ENCODE results near the gene FCN2. TPM values are rescaled to one million over a fixed set of nuclear protein-coding genes. Genes with fewer than 3 reads are reported as not detected.

FCN2 gene
- total RNA-seq (2014; rRNA removed; shearing (Covaris generic)): not detected in 2 replicates

DNA sequence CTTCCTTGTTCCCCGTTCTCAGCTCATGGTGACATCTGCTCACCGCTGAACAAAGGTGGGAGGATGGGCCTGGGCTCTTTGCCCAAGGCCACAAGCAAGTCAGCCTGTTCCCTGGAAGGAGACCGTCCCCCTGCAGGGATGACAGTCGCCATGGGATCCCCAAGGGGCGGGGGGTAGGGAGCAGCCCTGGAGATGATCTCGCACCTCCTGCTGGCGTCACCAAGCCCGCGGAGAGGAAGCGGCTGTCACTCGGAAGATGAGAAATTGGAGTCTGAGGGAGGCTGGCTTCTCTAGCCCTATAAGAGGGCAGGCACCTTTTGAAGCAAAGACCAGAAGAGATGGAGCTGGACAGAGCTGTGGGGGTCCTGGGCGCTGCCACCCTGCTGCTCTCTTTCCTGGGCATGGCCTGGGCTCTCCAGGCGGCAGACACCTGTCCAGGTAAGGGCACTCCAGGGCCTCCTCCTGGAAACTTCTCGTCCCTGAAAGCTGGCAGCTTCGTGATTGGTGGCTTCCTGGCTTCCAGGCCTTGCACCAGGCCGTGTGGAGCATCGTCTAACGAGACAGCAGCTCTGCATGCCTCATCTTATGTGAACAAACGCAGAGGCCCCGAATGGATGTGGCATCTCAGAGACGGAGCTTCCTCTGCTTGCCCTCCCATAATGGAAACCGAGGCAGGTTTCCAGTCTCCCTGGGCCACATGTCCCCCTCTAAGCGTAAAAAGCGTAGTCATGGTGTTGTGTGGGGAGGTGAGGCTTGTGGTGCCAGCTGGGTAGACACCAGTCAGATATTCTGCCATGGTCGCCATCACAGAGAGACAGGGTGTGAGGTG lies at the start of gene FCN2:
Gene FCN2 (plus strand): TSS at position 327 of the 829 bp plus-strand sequence. CDS start 12 bp downstream, at position 339.
- Histone ChIP-seq H3K9me3 (replicated peaks) (no peaks in the 10 kb centered on the region), H3K27me3 (replicated peaks) (peaks cover 19% of the 10 kb centered on the region), H3K27ac (no peak within 1 kb of the TSS), H3K4me1 (replicated peaks) (no peaks in the 10 kb centered on the region), H3K4me3 (no peak within 1 kb of the TSS), H3K36me3 (no peaks in the 10 kb centered on the region)
- DNase-seq (ENCODE audit: low read depth in 1 of 2, low spot score in 2 of 2): no peak

DNA sequence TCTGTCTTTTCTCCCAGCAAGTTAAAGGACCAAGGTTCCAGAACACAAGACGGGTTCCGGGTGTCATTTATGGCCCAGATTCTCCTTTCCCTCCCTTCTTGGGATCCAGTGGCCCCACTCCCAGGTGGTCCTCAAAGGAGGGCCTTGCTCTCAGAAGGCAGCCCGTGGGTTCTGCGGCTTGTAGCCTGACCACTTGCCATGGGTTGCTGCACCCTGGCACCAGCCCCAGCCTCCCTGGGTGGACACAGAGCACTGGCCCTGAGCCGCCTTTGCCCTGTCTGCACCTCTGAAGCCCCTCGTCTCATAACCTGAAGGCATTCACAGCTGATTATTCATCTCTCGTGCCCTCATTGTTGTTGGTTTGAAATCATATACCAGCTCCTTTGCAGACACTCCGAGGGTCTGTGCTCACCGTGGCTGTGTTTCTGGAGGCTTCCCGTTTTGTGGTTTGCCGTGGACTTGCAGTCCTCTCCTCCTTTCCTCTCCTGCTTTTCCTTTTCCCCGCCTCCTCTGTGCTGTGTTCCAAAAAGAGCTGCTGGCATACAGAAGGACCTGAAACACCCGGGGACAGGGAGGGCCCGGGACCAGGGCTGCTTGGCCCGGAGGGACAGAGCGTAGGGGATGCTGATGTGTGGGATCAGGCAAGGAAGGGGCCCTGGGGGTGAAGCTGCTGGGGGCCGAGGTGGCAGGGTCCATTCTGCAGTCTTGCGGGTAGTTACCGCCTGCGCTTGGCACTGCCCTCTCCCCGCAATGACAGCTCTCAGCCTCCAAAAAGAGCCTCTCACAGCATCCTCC lies 49.5 kb upstream of the FCN2 start:
- Histone ChIP-seq H3K4me1 (replicated peaks) (no peaks in the 10 kb centered on the region), H3K36me3 (peaks cover 82% of the 10 kb centered on the region)
- DNase-seq (ENCODE audit: low read depth in 1 of 2, low spot score in 2 of 2): no peak

DNA sequence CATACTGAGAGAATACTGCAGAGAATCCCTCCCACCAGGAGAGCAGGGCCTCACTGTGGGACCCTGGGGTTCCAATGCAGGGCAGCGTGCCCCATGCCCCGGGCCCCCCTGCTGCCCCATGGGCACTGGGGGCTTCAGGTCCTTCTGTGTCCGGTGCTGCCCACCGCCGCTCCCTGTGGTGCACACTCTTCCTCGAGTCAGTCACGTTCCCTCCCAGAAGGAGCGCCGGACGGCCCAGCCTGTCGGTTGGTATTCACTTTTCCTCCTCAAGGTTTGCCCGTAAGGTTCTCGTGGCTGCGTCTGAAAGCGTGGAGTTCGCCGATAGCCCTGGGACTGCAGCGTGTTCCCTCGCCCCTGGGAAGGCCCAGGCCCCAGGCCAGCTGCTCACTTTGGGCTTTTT lies 48.1 kb upstream of the FCN2 start:
- Histone ChIP-seq H3K27ac (no peak overlapping the region), H3K4me3 (no peak overlapping the region), H3K27me3 (replicated peaks) (no peaks in the 10 kb centered on the region), H3K36me3 (peaks cover 85% of the 10 kb centered on the region), H3K4me1 (replicated peaks) (no peaks in the 10 kb centered on the region), H3K9me3 (replicated peaks) (no peaks in the 10 kb centered on the region)
- DNase-seq (ENCODE audit: low read depth in 1 of 2, low spot score in 2 of 2): no peak

More for the DNA sequence above, 49.5 kb upstream of the FCN2 start:
- H3K27me3 ChIP-seq (replicated peaks): no peaks in the 10 kb centered on the region
- no peaks in the 10 kb centered on the region for H3K9me3 ChIP-seq (replicated peaks)
- no peak overlapping the region for H3K27ac ChIP-seq
- H3K4me3 ChIP-seq: no peak overlapping the region

DNA sequence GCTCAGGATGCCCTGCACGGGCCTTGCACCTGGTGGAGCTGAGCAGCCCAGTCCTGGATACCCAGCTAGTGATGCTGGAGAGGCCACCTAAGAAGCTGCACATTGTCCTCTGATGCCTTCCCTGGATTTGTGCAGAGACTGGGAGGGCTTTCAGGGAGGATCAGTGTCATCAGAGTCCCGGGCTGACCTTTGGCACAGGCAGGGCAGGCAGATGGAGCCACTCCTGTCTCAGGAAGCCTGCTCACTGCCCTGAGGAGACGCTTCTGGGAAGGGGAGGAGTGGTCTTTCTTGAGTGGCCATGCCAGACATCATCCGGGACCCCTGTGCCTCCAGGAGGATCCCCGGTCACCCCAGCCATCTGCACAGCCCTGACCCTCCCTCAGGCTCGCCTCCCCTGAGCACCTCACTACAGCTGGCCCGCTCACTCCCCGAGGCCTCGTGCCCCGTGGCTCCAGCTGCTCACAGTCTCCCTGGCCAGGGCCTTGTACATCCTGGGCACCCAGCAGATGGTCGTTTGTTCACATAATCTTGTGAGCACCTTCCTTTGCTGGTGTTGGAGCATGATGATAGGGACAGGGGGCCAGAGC lies 47.2 kb upstream of the FCN2 start:
- H3K4me1 ChIP-seq (replicated peaks): no peaks in the 10 kb centered on the region
- peaks cover 83% of the 10 kb centered on the region for H3K36me3 ChIP-seq
- no peaks in the 10 kb centered on the region for H3K27me3 ChIP-seq (replicated peaks)
- no peak overlapping the region for H3K27ac ChIP-seq
- DNase-seq (ENCODE audit: low read depth in 1 of 2, low spot score in 2 of 2): no peak
- H3K9me3 ChIP-seq (replicated peaks): no peaks in the 10 kb centered on the region
- no peak overlapping the region for H3K4me3 ChIP-seq

DNA sequence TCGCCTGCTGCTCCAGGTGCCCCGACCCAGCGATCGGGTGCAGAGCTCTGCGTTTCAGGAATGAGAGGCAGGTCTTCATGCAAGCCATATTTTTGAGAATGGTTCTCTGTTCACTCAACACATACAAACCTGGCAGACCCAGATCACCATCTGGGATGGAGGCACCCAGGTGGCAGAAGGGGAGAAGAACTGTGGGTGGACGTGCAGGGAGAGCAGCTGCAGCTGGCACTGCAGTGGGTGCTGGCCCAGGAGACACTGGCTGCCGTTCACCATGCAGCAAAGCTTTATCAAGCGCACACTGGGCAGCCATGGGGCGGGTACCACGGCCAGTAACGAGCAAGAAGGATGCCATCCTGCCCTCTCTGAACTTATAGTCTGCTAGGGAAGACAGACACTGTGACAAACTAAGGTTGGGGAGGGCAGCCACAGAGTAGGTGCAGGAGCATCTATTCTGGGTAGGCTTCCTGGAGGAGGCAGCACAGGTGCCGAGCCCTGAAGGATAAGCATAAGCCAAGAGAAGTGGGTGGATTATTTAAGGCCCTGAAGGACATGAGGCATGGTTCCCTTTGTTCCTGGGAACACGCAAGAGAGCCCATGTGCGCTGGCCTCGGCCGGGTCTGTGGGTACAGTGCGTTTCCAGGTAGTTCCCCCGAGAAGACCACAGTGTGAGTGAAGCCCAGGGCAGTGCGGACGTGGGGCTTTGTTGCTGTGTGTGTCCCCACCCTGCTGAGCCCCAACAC lies 46.2 kb upstream of the FCN2 start:
- peaks cover 89% of the 10 kb centered on the region for H3K36me3 ChIP-seq
- no peaks in the 10 kb centered on the region for H3K4me1 ChIP-seq (replicated peaks)
- H3K9me3 ChIP-seq (replicated peaks): no peaks in the 10 kb centered on the region

DNA sequence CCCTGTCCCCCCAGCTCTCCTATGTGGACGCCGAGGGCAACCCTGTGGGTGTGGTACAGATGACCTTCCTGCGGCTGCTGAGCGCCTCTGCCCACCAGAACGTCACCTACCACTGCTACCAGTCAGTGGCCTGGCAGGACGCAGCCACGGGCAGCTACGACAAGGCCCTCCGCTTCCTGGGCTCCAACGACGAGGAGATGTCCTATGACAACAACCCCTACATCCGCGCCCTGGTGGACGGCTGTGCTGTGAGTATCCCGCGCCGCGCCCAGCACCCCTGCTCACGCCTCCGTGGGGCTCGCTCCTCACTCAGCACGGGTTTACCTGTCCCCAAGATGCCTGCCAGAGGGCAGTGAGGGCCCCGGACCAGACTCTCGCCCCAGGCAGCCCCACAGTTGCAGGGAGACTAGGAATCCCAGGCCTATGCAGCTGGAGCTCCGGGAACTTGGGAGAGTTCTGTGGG lies 45.6 kb upstream of the FCN2 start:
- no peak for DNase-seq (ENCODE audit: low read depth in 1 of 2, low spot score in 2 of 2)
- Histone ChIP-seq H3K4me1 (replicated peaks) (no peaks in the 10 kb centered on the region), H3K9me3 (replicated peaks) (no peaks in the 10 kb centered on the region), H3K27me3 (replicated peaks) (no peaks in the 10 kb centered on the region), H3K27ac (no peak overlapping the region), H3K36me3 (peaks cover 90% of the 10 kb centered on the region), H3K4me3 (no peak overlapping the region)

More for the DNA sequence above, 46.2 kb upstream of the FCN2 start:
- Histone ChIP-seq H3K27ac (no peak overlapping the region), H3K27me3 (replicated peaks) (no peaks in the 10 kb centered on the region), H3K4me3 (no peak overlapping the region)
- no peak for DNase-seq (ENCODE audit: low read depth in 1 of 2, low spot score in 2 of 2)

DNA sequence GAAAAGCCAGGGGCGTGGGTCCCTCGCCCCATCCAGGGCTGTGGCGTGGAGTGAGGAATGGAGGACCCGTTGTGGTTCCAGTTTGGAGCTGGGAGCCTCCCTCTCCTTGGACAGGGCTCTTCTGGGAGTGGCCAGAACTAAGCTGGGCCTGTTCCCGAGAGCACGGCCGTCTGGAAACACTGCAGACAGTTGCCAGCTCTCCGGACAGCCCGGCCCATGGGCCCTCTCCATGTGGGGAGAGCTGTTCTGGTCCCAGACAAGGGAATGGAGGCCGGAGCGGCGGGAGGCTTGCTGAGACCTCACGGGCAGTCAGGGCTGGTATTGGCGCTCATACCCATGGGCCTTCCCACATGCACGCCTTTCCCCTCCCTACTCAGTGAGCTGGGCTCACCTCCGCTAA lies 45.2 kb upstream of the FCN2 start:
- no peak overlapping the region for H3K27ac ChIP-seq
- H3K4me1 ChIP-seq (replicated peaks): no peaks in the 10 kb centered on the region
- no peak overlapping the region for H3K4me3 ChIP-seq
- H3K9me3 ChIP-seq (replicated peaks): no peaks in the 10 kb centered on the region
- H3K27me3 ChIP-seq (replicated peaks): no peaks in the 10 kb centered on the region
- no peak for DNase-seq (ENCODE audit: low read depth in 1 of 2, low spot score in 2 of 2)
- H3K36me3 ChIP-seq: peaks cover 90% of the 10 kb centered on the region

DNA sequence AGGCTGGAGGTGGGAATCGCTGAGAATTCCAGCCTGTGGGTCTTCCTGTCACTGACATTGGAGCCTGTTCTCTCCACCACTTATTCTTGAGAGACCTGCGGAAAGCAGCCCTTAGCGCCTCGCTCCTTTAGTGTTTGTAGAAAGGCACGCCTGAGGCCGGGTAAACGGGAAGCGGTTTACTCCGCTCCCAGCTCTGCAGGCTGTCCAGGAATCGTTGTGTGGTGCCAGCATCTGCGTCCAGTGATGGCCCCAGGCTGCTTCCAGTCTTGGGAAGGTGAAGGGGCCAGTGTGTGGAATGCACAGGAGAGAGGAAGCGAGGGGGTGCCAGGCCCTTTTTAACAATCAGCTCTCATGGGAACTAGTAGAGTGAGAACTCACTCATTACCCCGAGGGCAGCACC lies 44.6 kb upstream of the FCN2 start:
- Histone ChIP-seq H3K4me1 (replicated peaks) (no peaks in the 10 kb centered on the region), H3K27ac (no peak overlapping the region), H3K4me3 (no peak overlapping the region), H3K27me3 (replicated peaks) (no peaks in the 10 kb centered on the region), H3K36me3 (peaks cover 88% of the 10 kb centered on the region), H3K9me3 (replicated peaks) (no peaks in the 10 kb centered on the region)
- no peak for DNase-seq (ENCODE audit: low read depth in 1 of 2, low spot score in 2 of 2)

DNA sequence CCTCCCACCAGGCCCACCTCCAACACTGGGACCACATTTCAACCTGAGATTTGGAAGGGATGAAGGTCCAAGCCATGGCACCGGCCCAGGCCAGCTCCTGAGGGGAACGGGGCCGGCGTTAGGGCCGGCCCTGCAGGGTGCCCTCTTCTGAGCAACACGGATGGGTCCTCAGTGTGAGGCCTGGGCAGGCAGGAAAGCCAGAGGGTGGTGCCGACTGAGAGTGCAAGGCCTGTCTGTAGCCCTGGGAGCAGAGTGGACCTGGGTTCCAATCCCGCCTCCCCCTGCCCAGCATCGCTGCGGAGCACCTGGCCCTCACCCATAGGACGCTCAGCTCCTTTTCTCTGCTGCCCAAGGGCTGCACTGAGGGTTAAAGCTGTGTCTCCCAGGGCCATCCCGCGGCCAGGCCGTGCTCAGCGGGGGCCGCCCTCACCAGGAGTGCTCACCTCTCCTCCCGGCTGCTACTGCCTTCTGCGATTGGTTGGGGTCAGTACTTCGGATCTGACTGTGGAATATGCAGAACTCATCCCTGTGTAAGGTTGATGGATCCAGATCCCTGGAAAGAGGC lies 44.1 kb upstream of the FCN2 start:
- Histone ChIP-seq H3K36me3 (peaks cover 88% of the 10 kb centered on the region), H3K4me3 (no peak overlapping the region), H3K4me1 (replicated peaks) (no peaks in the 10 kb centered on the region), H3K27me3 (replicated peaks) (no peaks in the 10 kb centered on the region), H3K9me3 (replicated peaks) (no peaks in the 10 kb centered on the region), H3K27ac (no peak overlapping the region)
- no peak for DNase-seq (ENCODE audit: low read depth in 1 of 2, low spot score in 2 of 2)

DNA sequence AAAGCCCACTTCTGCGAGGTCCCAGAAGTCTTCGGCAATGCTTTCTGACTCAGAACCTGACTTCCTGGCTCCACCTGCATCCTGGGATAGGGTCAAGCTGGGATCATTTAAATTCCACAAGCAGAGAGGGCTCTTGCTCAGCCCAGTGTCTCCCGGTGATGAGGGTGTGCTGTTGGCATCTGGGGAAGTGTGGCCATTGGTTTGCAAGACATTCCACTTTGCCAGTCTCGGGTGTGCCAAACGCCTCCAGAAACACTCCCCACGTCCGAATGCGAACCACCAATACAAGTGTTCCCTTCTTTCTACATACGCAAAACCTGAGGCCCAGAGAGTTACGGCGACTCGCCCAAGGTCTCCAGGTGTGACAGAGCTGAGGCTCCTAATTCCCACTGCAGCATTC lies 43.1 kb upstream of the FCN2 start:
- H3K27ac ChIP-seq: no peak overlapping the region
- H3K36me3 ChIP-seq: peaks cover 90% of the 10 kb centered on the region
- DNase-seq (ENCODE audit: low read depth in 1 of 2, low spot score in 2 of 2): no peak
- H3K4me1 ChIP-seq (replicated peaks): no peaks in the 10 kb centered on the region
- H3K4me3 ChIP-seq: no peak overlapping the region
- H3K27me3 ChIP-seq (replicated peaks): no peaks in the 10 kb centered on the region
- no peaks in the 10 kb centered on the region for H3K9me3 ChIP-seq (replicated peaks)

DNA sequence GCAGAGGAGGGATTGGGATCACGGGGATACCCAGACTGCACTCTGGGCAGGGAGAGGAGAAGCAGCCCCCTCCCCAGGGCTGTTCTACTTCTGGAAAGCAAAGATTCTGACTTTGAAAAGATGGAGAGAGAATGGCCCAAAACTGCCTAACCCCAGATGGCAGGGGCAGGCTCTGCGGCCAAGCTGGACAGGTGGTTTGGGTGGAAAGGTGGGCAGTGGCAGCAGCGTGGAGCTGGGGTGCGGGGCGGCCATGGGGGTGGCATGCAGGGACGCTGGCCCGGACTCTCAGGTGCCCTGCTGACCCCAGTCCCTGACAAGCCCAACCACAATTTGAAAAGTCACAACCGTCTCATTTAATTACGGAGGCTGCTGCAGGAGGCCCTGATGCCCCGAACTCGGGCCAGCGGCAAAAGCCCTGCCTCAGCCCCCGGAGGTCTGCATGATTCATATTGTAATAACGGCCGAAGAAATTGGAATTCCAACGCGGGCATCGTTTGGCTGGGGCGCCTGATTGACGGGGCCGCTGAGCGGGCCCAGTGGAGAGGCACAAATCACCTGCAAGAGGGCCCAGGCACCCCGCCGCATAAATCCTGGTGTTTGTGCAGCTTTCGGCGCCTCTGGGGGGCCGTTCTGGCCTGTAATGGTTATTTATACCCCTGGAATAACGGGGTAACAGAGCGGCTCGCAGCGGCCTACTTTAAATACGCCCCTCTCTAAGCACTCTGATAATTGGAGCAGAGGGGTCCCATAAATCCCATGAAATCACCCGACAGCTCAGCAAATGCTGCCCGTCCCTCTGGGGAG lies 41.8 kb upstream of the FCN2 start:
- no peaks in the 10 kb centered on the region for H3K27me3 ChIP-seq (replicated peaks)
- H3K27ac ChIP-seq: no peak overlapping the region
- peaks cover 89% of the 10 kb centered on the region for H3K36me3 ChIP-seq
- no peaks in the 10 kb centered on the region for H3K4me1 ChIP-seq (replicated peaks)
- DNase-seq (ENCODE audit: low read depth in 1 of 2, low spot score in 2 of 2): no peak
- no peak overlapping the region for H3K4me3 ChIP-seq
- no peaks in the 10 kb centered on the region for H3K9me3 ChIP-seq (replicated peaks)

DNA sequence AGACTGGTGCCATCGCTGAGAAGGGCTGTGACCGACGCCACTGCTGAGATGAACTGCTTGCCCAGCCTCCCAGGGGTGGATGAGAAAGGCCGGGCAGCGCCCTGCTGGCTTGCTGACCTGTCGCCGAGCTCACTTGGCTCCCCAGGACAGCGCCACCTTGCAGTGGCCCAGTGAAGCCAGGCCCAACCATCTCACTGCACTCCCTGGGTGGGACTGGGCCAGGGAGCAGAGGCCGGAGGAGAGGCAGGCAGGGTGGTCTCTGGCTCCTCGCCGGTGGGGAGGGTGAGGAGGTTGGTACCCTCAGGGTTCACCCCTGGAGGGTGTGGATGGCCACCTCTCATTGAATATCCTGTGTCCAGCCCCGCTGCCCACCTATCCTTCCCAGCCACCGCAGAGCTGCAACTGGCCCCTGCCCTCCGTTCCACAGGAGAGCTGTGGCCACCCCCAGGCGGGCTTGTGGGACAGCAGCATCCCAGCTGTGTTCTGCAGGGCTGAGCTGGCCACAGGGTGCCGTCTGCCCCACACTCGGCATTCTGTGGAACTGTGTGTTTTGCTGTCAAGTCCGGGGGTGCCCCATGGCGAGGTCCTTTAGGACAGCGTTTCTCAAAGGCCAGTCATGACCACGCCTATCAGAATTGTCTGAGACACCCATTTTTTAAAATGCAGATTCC lies 41.0 kb upstream of the FCN2 start:
- H3K4me1 ChIP-seq (replicated peaks): no peaks in the 10 kb centered on the region
- H3K9me3 ChIP-seq (replicated peaks): no peaks in the 10 kb centered on the region
- DNase-seq (ENCODE audit: low read depth in 1 of 2, low spot score in 2 of 2): no peak
- no peaks in the 10 kb centered on the region for H3K27me3 ChIP-seq (replicated peaks)
- H3K36me3 ChIP-seq: peaks cover 88% of the 10 kb centered on the region
- H3K4me3 ChIP-seq: no peak overlapping the region
- H3K27ac ChIP-seq: no peak overlapping the region
